Activated CD4-positive, alpha-beta T cell treated with anti-CD3 and anti-CD28 coated beads, Interleukin-2, amount 50 U/mL, for 4 hours (primary cell): ENCODE results near the gene TTC9C.
"Not testable (repeated sequence)": the region's sequence is repeated elsewhere in the genome, so short reads cannot be mapped to it uniquely, and the experiment has no call there.

Experiments
- DNase-seq, 2 experiments: peaks; one replicate each; pipeline ENCODE4 v3.0.0-alpha.2; 2020

Gene TTC9C

DNA sequence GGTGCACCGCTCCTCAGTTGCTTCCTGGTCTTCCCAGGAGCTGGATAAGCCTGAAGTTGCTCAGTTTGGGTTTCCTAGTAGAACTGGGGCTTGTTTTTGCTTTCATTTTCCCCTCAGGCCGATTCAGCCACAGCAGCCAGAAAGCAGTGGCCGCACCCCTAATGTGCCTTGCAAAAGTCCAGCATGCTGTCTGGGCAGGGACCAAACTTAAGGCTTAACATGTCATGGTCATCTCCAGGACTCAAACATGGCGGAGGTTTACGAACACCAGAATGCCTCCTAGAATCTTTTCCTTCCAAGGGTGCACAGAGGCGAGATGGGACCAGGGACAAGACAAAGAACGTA lies 18.3 kb upstream of the TTC9C start:
- no peak for DNase-seq

DNA sequence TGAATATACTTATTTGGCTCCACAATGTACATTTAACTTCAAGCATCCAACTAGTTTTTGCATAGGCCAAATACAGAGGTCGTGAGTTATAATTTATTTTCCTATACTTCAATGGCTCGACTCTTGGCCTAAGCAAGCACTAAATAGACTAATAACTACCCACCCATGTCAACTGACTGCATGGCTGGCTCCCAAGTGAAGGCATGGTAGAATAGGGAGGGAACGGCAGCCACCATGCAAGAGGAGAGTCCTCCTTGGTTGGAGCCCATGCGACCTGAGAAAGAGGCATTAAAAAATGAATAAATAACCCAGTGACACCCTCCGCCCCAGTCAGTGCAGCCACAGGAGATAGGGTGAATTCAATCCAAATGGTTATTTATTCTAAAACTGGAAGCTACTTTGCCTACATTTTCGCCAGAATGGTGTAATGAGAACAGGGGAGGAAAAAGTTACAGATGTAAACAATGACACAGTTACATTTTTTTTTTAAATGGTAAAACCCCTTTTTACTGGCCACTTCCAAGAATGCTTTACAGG lies 15.9 kb upstream of the TTC9C start:
- DNase-seq: no peak

- DNase-seq: no peak
Observed at GRCh38 chr11:62712861-62713260, 15.4 kb upstream of the TTC9C start.

- DNase-seq: no peak
Observed at GRCh38 chr11:62713343-62713742, 14.9 kb upstream of the TTC9C start.

GRCh38 chr11:62715150-62716130 lies 12.8 kb upstream of the TTC9C start:
- no peak for DNase-seq

- no peak for DNase-seq
Observed at GRCh38 chr11:62716206-62716605, 12.1 kb upstream of the TTC9C start.

DNA sequence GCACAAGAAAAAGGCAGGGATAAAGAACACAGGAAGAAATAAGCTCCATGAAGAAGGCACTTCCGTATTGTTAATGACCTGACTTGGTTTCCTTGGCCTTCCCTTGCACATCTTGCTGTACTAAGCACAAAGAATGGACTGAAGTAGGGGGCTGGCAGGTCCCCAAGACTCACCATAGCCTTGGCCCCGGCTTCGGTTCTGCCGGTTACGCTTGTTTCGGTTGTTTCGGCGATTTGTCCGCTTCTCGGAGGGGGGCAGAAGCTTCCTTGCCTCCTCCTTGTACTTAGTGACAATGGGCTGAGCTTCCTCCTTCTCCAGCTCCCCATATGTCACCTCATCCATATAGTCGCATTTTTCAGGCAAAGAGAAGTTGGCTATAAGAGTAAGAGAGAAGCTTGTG lies 11.5 kb upstream of the TTC9C start:
- no peak for DNase-seq

DNA sequence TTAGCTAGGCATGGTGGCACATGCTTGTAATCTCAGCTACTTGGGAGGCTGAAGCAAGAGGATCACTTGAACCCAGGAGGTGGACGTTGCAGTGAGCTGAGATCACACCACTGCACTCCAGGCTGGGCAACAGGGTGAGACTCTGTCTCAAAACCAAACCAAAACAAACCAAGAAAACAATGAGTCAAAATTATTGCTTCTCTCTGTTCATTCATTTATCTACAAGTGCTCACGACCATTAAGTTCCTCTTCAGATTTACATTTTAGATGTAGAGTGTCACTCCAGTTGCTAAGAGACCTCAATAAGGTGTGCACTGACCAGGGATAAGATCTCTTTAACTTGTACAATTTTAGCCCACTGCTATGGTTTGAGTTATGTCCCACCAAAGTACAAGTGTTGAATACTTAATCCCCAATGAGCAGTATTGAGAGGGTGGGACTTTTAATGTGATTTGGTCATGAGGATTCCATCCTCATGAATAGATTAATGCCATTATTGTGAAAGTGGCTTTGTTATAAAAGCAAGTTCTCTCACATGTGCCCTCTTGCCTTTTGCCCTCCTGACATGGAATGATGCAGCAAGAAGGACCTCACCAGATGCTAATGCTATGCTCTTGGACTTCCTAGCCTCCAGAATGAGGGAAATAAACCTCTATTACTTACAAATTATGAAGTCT lies 8.8 kb upstream of the TTC9C start:
- DNase-seq: no peak

GRCh38 chr11:62721994-62722393 lies 6.3 kb upstream of the TTC9C start:
- DNase-seq: no peak

DNA sequence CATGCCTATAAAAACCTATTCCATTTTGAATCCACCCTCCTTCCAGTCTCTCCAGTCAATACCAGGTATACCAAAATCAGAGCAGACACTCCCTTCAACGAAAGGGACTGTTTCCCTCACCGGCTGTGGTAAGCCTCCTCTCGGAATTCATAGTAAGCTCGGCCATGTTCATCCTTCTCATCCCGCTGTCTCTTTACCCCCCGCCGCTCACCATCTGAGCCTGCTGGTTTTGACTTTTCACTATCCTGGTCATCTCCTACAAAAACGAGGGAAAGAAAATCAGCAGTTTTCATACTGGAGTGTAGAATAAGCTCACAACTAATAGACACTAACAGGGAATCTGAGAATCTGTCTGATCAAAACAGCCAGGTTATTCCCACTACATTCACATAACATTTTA lies 4.1 kb upstream of the TTC9C start:
- DNase-seq: no peak

DNA sequence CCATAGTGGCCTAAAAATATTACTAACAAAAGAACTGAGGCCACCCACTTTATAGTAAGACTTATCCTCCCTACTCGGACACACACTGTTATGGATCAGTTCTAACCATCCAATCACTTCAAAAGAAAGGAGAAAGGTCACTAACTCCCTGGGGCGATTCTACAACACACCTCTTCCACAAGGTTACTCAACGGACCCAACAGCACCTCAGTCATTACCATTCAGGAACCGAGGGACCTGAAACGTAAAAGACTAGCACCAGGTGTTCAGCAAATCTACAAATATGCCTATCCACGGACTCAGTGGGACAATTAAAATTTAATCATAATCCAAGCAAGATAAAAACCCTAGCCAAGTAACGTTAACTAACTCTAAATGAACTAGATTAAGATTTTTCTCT lies 2.6 kb upstream of the TTC9C start:
- DNase-seq: no peak

- DNase-seq: no peak
Observed at GRCh38 chr11:62726156-62726914, 2.0 kb upstream of the TTC9C start.

- DNase-seq: no peak
Observed at GRCh38 chr11:62726915-62727164, 1.4 kb upstream of the TTC9C start.

- DNase-seq: peak; percentile 96 to 98
Observed at GRCh38 chr11:62727165-62727871, 968 bp upstream of the TTC9C start, which contains the start of gene HNRNPUL2. Gene HNRNPUL2, minus strand, starts transcription at chr11:62727457. Its CDS starts 301 bp downstream, at chr11:62727156.

DNA sequence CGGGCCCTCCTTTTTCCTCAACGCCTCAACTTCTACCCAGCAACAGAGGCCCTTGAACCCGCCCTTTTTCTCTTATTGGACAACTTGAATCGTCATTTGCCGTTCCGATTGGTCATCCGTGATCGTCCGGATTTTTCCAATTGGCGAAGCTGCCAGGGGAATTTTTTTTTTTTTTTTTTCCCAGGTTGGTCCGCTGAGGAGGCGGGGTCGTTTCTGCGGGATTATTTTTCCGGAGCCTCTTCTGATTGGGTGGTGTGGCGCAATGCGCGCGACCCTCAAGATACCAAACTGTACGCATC lies 465 bp upstream of the TTC9C start:
- DNase-seq: peak; percentile 72 to 75

GRCh38 chr11:62730076-62730475 lies 1.8 kb downstream of the TTC9C start:
- not testable (repeated sequence) for DNase-seq

- no peak for DNase-seq
Observed at GRCh38 chr11:62732830-62733229, 4.5 kb downstream of the TTC9C start.

- no peak for DNase-seq
Observed at GRCh38 chr11:62737196-62737595, 8.9 kb downstream of the TTC9C start.

DNA sequence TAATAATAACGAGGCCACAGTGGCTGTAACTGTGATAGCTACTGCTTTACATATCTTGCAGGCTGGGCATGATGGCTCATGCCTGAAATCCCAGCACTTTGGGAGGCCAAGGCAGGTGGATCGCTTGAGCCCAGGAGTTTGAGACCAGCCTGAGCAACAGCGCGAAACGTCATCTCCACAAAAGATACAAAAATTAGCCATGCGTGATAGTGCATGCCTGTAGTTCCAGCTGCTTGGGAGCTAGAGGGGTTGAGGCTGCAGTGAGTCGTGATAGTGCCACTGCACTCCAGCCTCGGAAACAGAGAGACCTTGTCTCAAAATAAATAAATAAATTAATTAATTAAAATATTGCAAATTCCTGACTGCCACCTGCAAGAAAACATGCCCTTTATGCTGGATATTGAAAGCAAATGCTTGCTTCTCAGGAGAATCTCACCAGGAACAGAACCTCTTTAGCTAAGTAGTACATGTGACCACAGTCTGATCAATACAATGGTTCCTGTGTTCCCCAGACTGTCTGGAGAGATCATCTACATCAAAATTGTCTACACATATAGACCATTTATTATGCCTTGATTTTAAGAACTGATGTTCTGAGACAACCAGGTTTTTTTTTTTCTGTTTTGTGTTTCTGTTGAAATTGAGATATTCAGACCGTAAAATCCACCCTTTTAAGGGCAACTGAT lies 19.3 kb downstream of the TTC9C start:
- DNase-seq: no peak

DNA sequence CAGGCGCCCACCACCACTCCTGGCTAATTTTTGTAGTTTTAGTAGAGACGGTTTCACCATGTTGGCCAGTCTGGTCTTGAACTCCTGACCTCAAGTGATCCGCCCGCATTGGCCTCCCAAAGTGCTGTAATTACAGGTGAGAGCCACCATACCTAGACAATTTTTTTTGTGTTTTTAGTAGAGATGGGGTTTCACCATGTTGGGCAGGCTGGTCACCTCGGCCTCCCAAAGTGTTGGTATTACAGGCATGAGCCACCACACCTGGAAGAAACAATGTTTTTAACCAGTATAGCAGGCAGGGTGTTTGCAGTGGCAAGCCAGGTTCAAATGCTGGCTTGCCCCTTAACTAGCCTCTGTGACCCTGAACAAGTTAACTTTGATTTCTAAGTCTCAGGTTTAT lies 21.6 kb downstream of the TTC9C start:
- not testable (repeated sequence) for DNase-seq

- DNase-seq: no peak
Observed at GRCh38 chr11:62752177-62752785, 24.0 kb downstream of the TTC9C start.
